ENCODE results near the gene CLPTM1L.

DNA sequence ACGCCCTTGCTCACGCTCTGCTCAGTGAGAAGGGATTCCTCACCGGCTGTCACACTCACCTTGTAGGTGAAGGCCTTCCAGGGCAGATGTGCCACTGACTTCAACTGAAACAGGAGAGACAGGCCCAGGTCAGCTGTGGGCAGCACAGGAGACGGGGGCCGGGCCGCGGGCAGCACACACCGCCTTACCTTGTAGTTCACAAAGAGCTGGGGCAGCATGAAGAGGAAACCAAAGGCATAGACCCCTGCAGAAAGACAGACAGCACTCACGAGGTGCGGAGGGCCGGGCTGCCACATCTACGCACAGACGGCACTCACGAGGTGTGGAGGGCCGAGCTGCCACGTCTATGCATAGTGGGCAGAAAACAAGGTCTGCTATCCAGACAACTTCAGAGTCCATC, 23.3 kb downstream of the CLPTM1L start:
- TF ChIP-seq CTCF (IDR thresholded peaks at IDR 0.05) (no peak), HDAC2 (IDR thresholded peaks at IDR 0.05) (no peak), BHLHE40 (IDR thresholded peaks at IDR 0.05; ENCODE audit: low read depth, low read length) (no peak), POLR2A (IDR thresholded peaks at IDR 0.05; ENCODE audit: low read length) (no peak), HMGXB4 (CRISPR knock-in tag; IDR thresholded peaks at IDR 0.05; ENCODE audit: borderline replicate concordance) (no peak), JUN (IDR thresholded peaks at IDR 0.05) (no peak)
- TF ChIP-seq, protein P1, sequence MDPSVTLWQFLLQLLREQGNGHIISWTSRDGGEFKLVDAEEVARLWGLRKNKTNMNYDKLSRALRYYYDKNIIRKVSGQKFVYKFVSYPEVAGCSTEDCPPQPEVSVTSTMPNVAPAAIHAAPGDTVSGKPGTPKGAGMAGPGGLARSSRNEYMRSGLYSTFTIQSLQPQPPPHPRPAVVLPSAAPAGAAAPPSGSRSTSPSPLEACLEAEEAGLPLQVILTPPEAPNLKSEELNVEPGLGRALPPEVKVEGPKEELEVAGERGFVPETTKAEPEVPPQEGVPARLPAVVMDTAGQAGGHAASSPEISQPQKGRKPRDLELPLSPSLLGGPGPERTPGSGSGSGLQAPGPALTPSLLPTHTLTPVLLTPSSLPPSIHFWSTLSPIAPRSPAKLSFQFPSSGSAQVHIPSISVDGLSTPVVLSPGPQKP (IDR thresholded peaks at IDR 0.05; ENCODE audit: low read depth, low read length): no peak
